ENCODE data around the gene CCDC9B. TPM values are rescaled to one million over a fixed set of nuclear protein-coding genes. Genes with fewer than 3 reads are reported as not detected.

CCDC9B gene
- total and polyA plus RNA-seq, 2 of the 4 experiments (the other 2 are of a cell fraction) = 19.7 to 30.9 TPM

DNA sequence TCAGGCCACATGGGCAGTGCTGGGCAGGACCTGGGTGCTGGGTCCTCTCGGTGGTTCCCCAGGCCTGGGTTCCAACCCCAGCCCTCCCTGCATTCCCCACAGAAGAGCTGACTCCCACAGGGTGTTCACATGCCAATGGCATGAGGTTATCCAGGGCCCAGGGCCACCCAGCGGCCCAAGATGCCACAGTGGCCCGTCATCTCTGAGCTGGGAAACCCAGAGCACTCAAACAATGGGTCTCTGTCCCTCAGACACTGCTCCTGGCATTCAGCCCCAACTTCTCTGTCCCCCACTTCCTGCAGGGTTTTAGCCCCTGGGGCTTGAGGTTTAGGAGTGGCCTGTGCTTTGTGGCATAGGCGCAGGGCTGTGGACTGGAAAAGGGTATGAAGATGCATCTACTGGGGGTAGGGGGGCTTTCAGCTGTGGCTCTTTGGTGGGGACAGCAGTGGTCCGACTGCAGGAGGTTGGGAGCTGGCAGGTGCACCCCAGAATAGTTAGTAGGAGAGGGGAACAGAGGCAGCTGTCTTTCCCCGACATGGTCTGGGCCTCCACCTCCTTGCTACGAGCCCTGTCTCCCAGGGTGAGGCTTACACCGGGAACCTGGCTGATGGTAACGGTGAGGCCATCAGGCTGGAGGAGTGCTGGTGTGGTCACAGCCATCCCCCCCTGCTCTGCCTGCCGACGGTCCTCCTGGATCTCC, 1.7 kb downstream of the CCDC9B start:
- H2BK5ac ChIP-seq (ENCODE audit: low read depth, low read length, poor library complexity, severe bottlenecking) = peak overlapping the region; percentile 97
- H4K8ac ChIP-seq (ENCODE audit: low read depth in 2 of 2, low read length in 2 of 2) = peak overlapping the region; percentile 97 to 98
- peaks cover 24% of the 10 kb centered on the region for H3K9me1 ChIP-seq (ENCODE audit: insufficient read depth, low read length)
- H2BK20ac ChIP-seq (ENCODE audit: low read depth, low read length) = peak overlapping the region; percentile 98
- peak overlapping the region; percentile 97 for H3K27ac ChIP-seq (ENCODE audit: insufficient read depth, low read length)
- peaks cover 40% of the 10 kb centered on the region for H3K4me1 ChIP-seq (ENCODE audit: control insufficient read depth, insufficient read depth, low read length)
- H3K14ac ChIP-seq (replicated peaks; ENCODE audit: low read depth, low read length) = peak overlapping the region; percentile 98
- no peaks in the 10 kb centered on the region for H3K27me3 ChIP-seq (ENCODE audit: control insufficient read depth, insufficient read depth, low read length)
- peak overlapping the region; percentile 94 for H4K5ac ChIP-seq (ENCODE audit: low read depth, low read length)
- POLR2A ChIA-PET (ENCODE audit: unreplicated experiment) = interaction anchor here (0.9 to 3.3 kb wide), 3 partner anchors 9 to 17 kb away, joined by 3 to 20 read pairs (median 5); no protein-coding TSS in a partner anchor
- peak overlapping the region; percentile 98 for H2BK15ac ChIP-seq (ENCODE audit: low read depth, low read length)
- H4K20me1 ChIP-seq (ENCODE audit: insufficient read depth, low read length) = no peaks in the 10 kb centered on the region; the same call in 1 of the 2 replicates
- peak overlapping the region; percentile 45 for H3K4me3 ChIP-seq (ENCODE audit: insufficient read depth, low read depth, low read length)
- BruUV-seq (replicated peaks) = TSS peak; percentile 9
- intact Hi-C loops (cut with micrococcal nuclease) (no loop called here), dilution Hi-C loops (cut with HindIII; ENCODE audit: low sequenced_read_pairs, unreplicated experiment) (no loop called here), in situ Hi-C loops (cut with MboI; ENCODE audit: low sequenced_read_pairs) (no loop called here)
- TF ChIP-seq RAD21 (IDR thresholded peaks at IDR 0.05; ENCODE audit: low read length) = no peak
- TF ChIP-seq MAZ (IDR thresholded peaks at IDR 0.05; ENCODE audit: borderline replicate concordance, low read depth, low read length) = peak; percentile 50; the same call in 1 of the 2 replicates
- no peak for TF ChIP-seq ELK1 (IDR thresholded peaks at IDR 0.05; ENCODE audit: borderline replicate concordance, low read depth, low read length)
- TF ChIP-seq POLR2A (IDR thresholded peaks at IDR 0.05; ENCODE audit: low read depth, low read length) = peak; percentile 62; the same call in 1 of the 2 replicates
- TF ChIP-seq MAFK (IDR thresholded peaks at IDR 0.05; ENCODE audit: low read depth, low read length) = peak; percentile 14; the same call in 1 of the 2 replicates
- TF ChIP-seq BHLHE40 (IDR thresholded peaks at IDR 0.05; ENCODE audit: low read depth, low read length) = peak; percentile 3; the same call in 1 of the 2 replicates
- peak; percentile 60 for TF ChIP-seq FOS (IDR thresholded peaks at IDR 0.05; ENCODE audit: low read depth, low read length)
- TF ChIP-seq, protein P1, sequence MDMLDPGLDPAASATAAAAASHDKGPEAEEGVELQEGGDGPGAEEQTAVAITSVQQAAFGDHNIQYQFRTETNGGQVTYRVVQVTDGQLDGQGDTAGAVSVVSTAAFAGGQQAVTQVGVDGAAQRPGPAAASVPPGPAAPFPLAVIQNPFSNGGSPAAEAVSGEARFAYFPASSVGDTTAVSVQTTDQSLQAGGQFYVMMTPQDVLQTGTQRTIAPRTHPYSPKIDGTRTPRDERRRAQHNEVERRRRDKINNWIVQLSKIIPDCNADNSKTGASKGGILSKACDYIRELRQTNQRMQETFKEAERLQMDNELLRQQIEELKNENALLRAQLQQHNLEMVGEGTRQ (IDR thresholded peaks at IDR 0.05; ENCODE audit: low read depth, low read length) = no peak
- peak overlapping the region; percentile 100 for H2AK5ac ChIP-seq (ENCODE audit: low read depth, low read length)
- CTCF ChIA-PET = interaction anchor here (0.7 to 2.6 kb wide), 5 partner anchors 10 to 29 kb away, joined by 3 to 18 read pairs (median 5); partner anchors contain the start of gene INAFM2
- H3K4me2 ChIP-seq (ENCODE audit: low read depth, low read length) = peak overlapping the region; percentile 92
- H3K9ac ChIP-seq (ENCODE audit: low read depth, low read length) = peak overlapping the region; percentile 84
- ATAC-seq (ENCODE audit: low read depth) (peak; percentile 40), DNase-seq (peak; percentile 93)
- peaks cover 19% of the 10 kb centered on the region for H3K36me3 ChIP-seq (ENCODE audit: control insufficient read depth, insufficient read depth, low read length)
- peak overlapping the region; percentile 99 for H3K23ac ChIP-seq (ENCODE audit: low read depth, low read length)
- H3K9me3 ChIP-seq (ENCODE audit: control insufficient read depth, insufficient read depth, low read length) = no peaks in the 10 kb centered on the region
- H2AK9ac ChIP-seq (replicated peaks; ENCODE audit: low read depth, low read length, poor library complexity) = peak overlapping the region; percentile 100
- peak overlapping the region; percentile 100 for H4K91ac ChIP-seq (ENCODE audit: insufficient read depth, low read depth, low read length)
- H3K4ac ChIP-seq (ENCODE audit: low read depth, low read length) = peak overlapping the region; percentile 100
- peaks cover 27 to 53% of the 10 kb centered on the region in 2 experiments; a peak in 3 of 4 replicates for H3K79me1 ChIP-seq (ENCODE audit: low read depth in 1 of 2, low read length in 2 of 2)
- peak overlapping the region; percentile 99 for H3K56ac ChIP-seq (ENCODE audit: extremely low read depth, insufficient read depth, low read length)
- H2BK120ac ChIP-seq (ENCODE audit: low read depth, low read length) = peak overlapping the region; percentile 98
- peak overlapping the region; percentile 93 for H3K18ac ChIP-seq (ENCODE audit: low read depth, low read length)
- WGBS, 2 experiments (ENCODE audit: extremely low coverage in 2 of 2, insufficient read length in 1 of 2) = 88% methylated on average over 3 of the region's 11 CpGs; no CpG with 5 or more reads in 1 of the 2 experiments
- peak overlapping the region; percentile 77 for H2AFZ ChIP-seq (replicated peaks; ENCODE audit: low read length, poor library complexity)

All from IMR-90 (cell line).